Measurements from ENCODE around the gene LRP1. TPM values are rescaled to one million over a fixed set of nuclear protein-coding genes. Genes with fewer than 3 reads are reported as not detected.

LRP1 gene
- total and polyA plus RNA-seq, 2 of the 13 experiments (the other 11 are each of a cell fraction or from before 2014, with no cell fraction given): 14.7 to 30.8 TPM

DNA sequence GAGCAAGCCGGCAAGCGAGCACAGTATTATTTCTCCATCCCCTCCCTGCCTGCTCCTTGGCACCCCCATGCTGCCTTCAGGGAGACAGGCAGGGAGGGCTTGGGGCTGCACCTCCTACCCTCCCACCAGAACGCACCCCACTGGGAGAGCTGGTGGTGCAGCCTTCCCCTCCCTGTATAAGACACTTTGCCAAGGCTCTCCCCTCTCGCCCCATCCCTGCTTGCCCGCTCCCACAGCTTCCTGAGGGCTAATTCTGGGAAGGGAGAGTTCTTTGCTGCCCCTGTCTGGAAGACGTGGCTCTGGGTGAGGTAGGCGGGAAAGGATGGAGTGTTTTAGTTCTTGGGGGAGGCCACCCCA lies 84.4 kb downstream of the LRP1 start:
- TF ChIP-seq POGZ (CRISPR knock-in tag; IDR thresholded peaks at IDR 0.05): no peak
- TF ChIP-seq ATF7-NPFF (CRISPR knock-in tag; IDR thresholded peaks at IDR 0.05; ENCODE audit: low read depth): no peak
- TF ChIP-seq ZBTB25 (CRISPR knock-in tag; IDR thresholded peaks at IDR 0.05): no peak
- no peak for TF ChIP-seq SETDB1 (CRISPR knock-in tag; IDR thresholded peaks at IDR 0.05; ENCODE audit: borderline replicate concordance)
- TF ChIP-seq ZBTB40 (IDR thresholded peaks at IDR 0.05): no peak
- no peak for TF ChIP-seq ZBTB40 (CRISPR knock-in tag; IDR thresholded peaks at IDR 0.05)
- TF ChIP-seq MTA3 (CRISPR knock-in tag; IDR thresholded peaks at IDR 0.05): no peak
- TF ChIP-seq HOXD1 (CRISPR knock-in tag; IDR thresholded peaks at IDR 0.05): no peak
- no peak for TF ChIP-seq ZNF337 (CRISPR knock-in tag; IDR thresholded peaks at IDR 0.05; ENCODE audit: borderline replicate concordance, low read depth)
- TF ChIP-seq ZNF207 (IDR thresholded peaks at IDR 0.05; ENCODE audit: borderline replicate concordance): no peak
- TF ChIP-seq, protein P1, sequence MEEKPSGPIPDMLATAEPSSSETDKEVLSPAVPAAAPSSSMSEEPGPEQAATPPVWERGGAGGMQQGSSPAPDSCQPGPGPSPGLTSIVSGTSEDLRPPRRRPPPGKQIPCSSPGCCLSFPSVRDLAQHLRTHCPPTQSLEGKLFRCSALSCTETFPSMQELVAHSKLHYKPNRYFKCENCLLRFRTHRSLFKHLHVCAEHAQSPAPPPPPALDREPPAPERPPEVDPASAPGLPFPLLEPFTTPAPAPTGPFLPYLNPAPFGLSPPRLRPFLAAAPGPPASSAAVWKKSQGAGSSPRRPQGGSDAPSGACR (CRISPR knock-in tag; IDR thresholded peaks at IDR 0.05): no peak
- no peak for TF ChIP-seq IKZF1 (IDR thresholded peaks at IDR 0.05)
- TF ChIP-seq, protein P2, sequence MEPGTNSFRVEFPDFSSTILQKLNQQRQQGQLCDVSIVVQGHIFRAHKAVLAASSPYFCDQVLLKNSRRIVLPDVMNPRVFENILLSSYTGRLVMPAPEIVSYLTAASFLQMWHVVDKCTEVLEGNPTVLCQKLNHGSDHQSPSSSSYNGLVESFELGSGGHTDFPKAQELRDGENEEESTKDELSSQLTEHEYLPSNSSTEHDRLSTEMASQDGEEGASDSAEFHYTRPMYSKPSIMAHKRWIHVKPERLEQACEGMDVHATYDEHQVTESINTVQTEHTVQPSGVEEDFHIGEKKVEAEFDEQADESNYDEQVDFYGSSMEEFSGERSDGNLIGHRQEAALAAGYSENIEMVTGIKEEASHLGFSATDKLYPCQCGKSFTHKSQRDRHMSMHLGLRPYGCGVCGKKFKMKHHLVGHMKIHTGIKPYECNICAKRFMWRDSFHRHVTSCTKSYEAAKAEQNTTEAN (CRISPR knock-in tag; conservative IDR thresholded peaks at IDR 0.05): no peak
- ATAC-seq (no peak), DNase-seq (ENCODE audit: low spot score) (no peak), FAIRE-seq (no peak)
- Histone ChIP-seq H3K9me3 (ENCODE audit: low read length) (no peaks in the 10 kb centered on the region), H3K79me2 (ENCODE audit: insufficient read depth, low read length) (no peaks in the 10 kb centered on the region), H3K4me3 (replicated peaks in 1 of 3; ENCODE audit: insufficient read depth in 1 of 3, low read depth in 2 of 3, low read length in 3 of 3) (no peak overlapping the region), H3K27me3 (ENCODE audit: control insufficient read depth in 1 of 2, insufficient read depth in 2 of 2, low read length in 2 of 2) (peaks cover 7 to 28% of the 10 kb centered on the region in 2 experiments), H3K9ac (ENCODE audit: insufficient read depth, low read depth, low read length) (no peak overlapping the region), H3K4me2 (ENCODE audit: low read depth, low read length) (no peak overlapping the region), H3K4me1 (ENCODE audit: insufficient read depth, low read length) (peaks cover 35% of the 10 kb centered on the region), H4K20me1 (ENCODE audit: insufficient read depth, low read length) (peaks cover 9% of the 10 kb centered on the region; the same call in 1 of the 2 replicates), H3K36me3 (replicated peaks in 1 of 2; ENCODE audit: control insufficient read depth in 1 of 2, insufficient read depth in 2 of 2, low read length in 2 of 2) (peaks cover 27 to 47% of the 10 kb centered on the region in 2 experiments; a peak in 4 of 5 replicates), H3K27ac (ENCODE audit: extremely low read length, insufficient read depth, low read length) (no peak overlapping the region), H2AFZ (ENCODE audit: low read length) (no peak overlapping the region)
- CTCF ChIA-PET (ENCODE audit: low intra/inter-chr PET ratio, low total read pairs): interaction anchor here (0.5 to 9.8 kb wide), 2 partner anchors 27 to 55 kb away, joined by 3 to 308 read pairs; a partner anchor contains a TSS
- in situ Hi-C loops (cut with HindIII; ENCODE audit: extremely low pct_ligation_motif_present, low pct_unique_long_range_greater_than_20kb): no loop called here
- POLR2A ChIA-PET: interaction anchor here (0.8 to 2.6 kb wide), 3 partner anchors 17 to 30 kb away, joined by 3 to 14 read pairs (median 8); partner anchors contain the start of gene SHMT2
- intact Hi-C loops (cut with micrococcal nuclease; ENCODE audit: unreplicated experiment): no loop called here
- no TSS peak for BruUV-seq (replicated peaks)
- WGBS (ENCODE audit: low lambda C conversion rate): 94% methylated on average over 7 of the region's 7 CpGs

Data from HepG2 (cell line).